Spleen (tissue), 7 donors: ENCODE results near the gene ATP11B.

Source experiments
- POLR2A ChIP-seq, 3 donors: fragments of 450-650 bp; IDR thresholded peaks; one replicate each; pipeline ENCODE4 v1.5.1; 2017; ENCODE audit warnings: antibody characterized with exemption in 3 of 3, mild to moderate bottlenecking in 1 of 3
- TF ChIP-seq, protein P1 (sequence below), 11 experiments: fragments of 200-600 bp in 7 of 11; fragments of 450-650 bp in 4 of 11; sonication (generic) in 4 of 11; IDR thresholded peaks in 8 of 11; conservative IDR thresholded peaks in 3 of 11; 1 replicate in 7 of 11; 2 replicates in 4 of 11; pipeline versions ENCODE4 v1.4.0 to v1.8.0; 2016 to 2021; ENCODE audit warnings: antibody characterized with exemption in 11 of 11, inconsistent platforms in 4 of 11, mild to moderate bottlenecking in 1 of 11
- donor health status: DM: no; HTN: no; CAD: no; lungs with moderate emphysema.
- donor health status: DM: no; HTN: no; CAD: no.
- donor health status: DM: no; HTN: no; CAD: no.

- TF ChIP-seq, protein P1, sequence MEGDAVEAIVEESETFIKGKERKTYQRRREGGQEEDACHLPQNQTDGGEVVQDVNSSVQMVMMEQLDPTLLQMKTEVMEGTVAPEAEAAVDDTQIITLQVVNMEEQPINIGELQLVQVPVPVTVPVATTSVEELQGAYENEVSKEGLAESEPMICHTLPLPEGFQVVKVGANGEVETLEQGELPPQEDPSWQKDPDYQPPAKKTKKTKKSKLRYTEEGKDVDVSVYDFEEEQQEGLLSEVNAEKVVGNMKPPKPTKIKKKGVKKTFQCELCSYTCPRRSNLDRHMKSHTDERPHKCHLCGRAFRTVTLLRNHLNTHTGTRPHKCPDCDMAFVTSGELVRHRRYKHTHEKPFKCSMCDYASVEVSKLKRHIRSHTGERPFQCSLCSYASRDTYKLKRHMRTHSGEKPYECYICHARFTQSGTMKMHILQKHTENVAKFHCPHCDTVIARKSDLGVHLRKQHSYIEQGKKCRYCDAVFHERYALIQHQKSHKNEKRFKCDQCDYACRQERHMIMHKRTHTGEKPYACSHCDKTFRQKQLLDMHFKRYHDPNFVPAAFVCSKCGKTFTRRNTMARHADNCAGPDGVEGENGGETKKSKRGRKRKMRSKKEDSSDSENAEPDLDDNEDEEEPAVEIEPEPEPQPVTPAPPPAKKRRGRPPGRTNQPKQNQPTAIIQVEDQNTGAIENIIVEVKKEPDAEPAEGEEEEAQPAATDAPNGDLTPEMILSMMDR (IDR thresholded peaks at IDR 0.05 in 8 of 11, conservative IDR thresholded peaks at IDR 0.05 in 3 of 11) = no peak
- TF ChIP-seq POLR2A (IDR thresholded peaks at IDR 0.05) = no peak
Measured at GRCh38 chr3:182917134-182917533, 123.8 kb downstream of the ATP11B start.
